Endodermal cell (in vitro differentiated cells): ENCODE results near the gene HSPA9. TPM values are rescaled to one million over a fixed set of nuclear protein-coding genes. Genes with fewer than 3 reads are reported as not detected.

ENCODE experiments used
- DNase-seq: peaks from one replicate; pipeline ENCODE4 v3.0.0-alpha.2; 2017
- H3K27ac ChIP-seq: 2 replicates; pipeline ENCODE4 v1.5.1; 2013; ENCODE audit warnings: mild to moderate bottlenecking, low read depth, low read length, moderate library complexity
- H3K27me3 ChIP-seq: 2 replicates; pipeline ENCODE4 v1.6.1; 2013; ENCODE audit warnings: mild to moderate bottlenecking, low read length, moderate library complexity; ENCODE audit not compliant: insufficient read depth, control insufficient read depth, poor library complexity, severe bottlenecking
- H3K36me3 ChIP-seq: 2 replicates; pipeline ENCODE4 v1.7.0; 2013; ENCODE audit warnings: mild to moderate bottlenecking, low read length, moderate library complexity; ENCODE audit not compliant: control insufficient read depth, insufficient read depth
- H3K4me1 ChIP-seq: one replicate; pipeline ENCODE4 v1.7.0; 2013; ENCODE audit warnings: low read length; ENCODE audit not compliant: control insufficient read depth, insufficient read depth
- H3K4me3 ChIP-seq: 2 replicates; pipeline ENCODE4 v1.5.1; 2013; ENCODE audit warnings: mild to moderate bottlenecking, low read length, moderate library complexity
- H3K9ac ChIP-seq: 2 replicates; pipeline ENCODE4 v1.6.1; 2013; ENCODE audit warnings: mild to moderate bottlenecking, low read length, moderate library complexity; ENCODE audit not compliant: poor library complexity, severe bottlenecking; ENCODE audit errors: extremely low read depth
- H3K9me3 ChIP-seq: 2 replicates; pipeline ENCODE4 v1.6.1; 2013; ENCODE audit warnings: mild to moderate bottlenecking, low read length, moderate library complexity; ENCODE audit not compliant: control insufficient read depth
- H3K27ac Mint-ChIP-seq: 2 replicates; pipeline ENCODE4 v1.8.0; 2020; ENCODE audit warnings: mixed read lengths
- H3K27me3 Mint-ChIP-seq: 2 replicates; pipeline ENCODE4 v1.8.0; 2021; ENCODE audit warnings: mild to moderate bottlenecking, mixed read lengths; ENCODE audit not compliant: insufficient read depth
- H3K36me3 Mint-ChIP-seq: 2 replicates; pipeline ENCODE4 v1.8.0; 2020; ENCODE audit warnings: low read depth, mixed read lengths
- H3K4me1 Mint-ChIP-seq: 2 replicates; pipeline ENCODE4 v1.8.0; 2020; ENCODE audit warnings: mixed read lengths
- H3K4me3 Mint-ChIP-seq: 2 replicates; pipeline ENCODE4 v1.8.0; 2020; ENCODE audit warnings: mild to moderate bottlenecking, moderate library complexity, mixed read lengths
- H3K9me3 Mint-ChIP-seq: 2 replicates; pipeline ENCODE4 v1.8.0; 2020; ENCODE audit warnings: mild to moderate bottlenecking, mixed read lengths
- CTCF ChIP-seq: fragments of 200-600 bp; sonication (generic); conservative IDR thresholded peaks from 2 replicates; pipeline ENCODE4 v1.5.0; 2021; ENCODE audit warnings: antibody characterized with exemption, mild to moderate bottlenecking
- WGBS, 2 experiments: methylation state at CpG; one replicate each; pipeline versions ENCODE4 v1.1.5 to v1.1.7; 2013; ENCODE audit warnings: missing lambda C conversion rate in 2 of 2, mixed read lengths in 1 of 2; ENCODE audit not compliant: insufficient coverage in 1 of 2, insufficient read length in 1 of 2; 5-methylcytosine and 5-hydroxymethylcytosine counted together
- total RNA-seq, 2 donors: library from RNA; stranded (reverse); fragmentation: NEBNext Ultra II Directional in 1 of 2; extraction: Animal tissue kit (Norgen Biotek cat#: 25700) in 1 of 2; gene quantifications; 2 replicates in 1 of 2; 3 replicates in 1 of 2; pipeline ENCODE4 v1.2.1, GENCODE V29; 2021

The HSPA9 gene
- total RNA-seq, 2 donors from 2014 or later: 201 to 212 TPM

- no peak overlapping the region for H3K4me3 Mint-ChIP-seq
- H3K27ac Mint-ChIP-seq: no peak overlapping the region
- Histone ChIP-seq H3K27me3 (no peaks in the 10 kb centered on the region), H3K36me3 (no peaks in the 10 kb centered on the region), H3K4me1 (no peaks in the 10 kb centered on the region), H3K9ac (no peak overlapping the region), H3K4me3 (no peak overlapping the region), H3K9me3 (no peaks in the 10 kb centered on the region), H3K27ac (no peak overlapping the region)
- no peaks in the 10 kb centered on the region for H3K9me3 Mint-ChIP-seq
- DNase-seq: no peak
- peaks cover 15% of the 10 kb centered on the region for H3K4me1 Mint-ChIP-seq
- H3K27me3 Mint-ChIP-seq: peaks cover 2% of the 10 kb centered on the region
- WGBS, 2 experiments: 94 to 100% methylated on average over 1 to 3 of the region's 3 CpGs
- H3K36me3 Mint-ChIP-seq: no peaks in the 10 kb centered on the region
- no peak for TF ChIP-seq CTCF
Measured at GRCh38 chr5:138600446-138600845, 25.2 kb upstream of the HSPA9 start.

GRCh38 chr5:138597661-138598400 lies 22.6 kb upstream of the HSPA9 start:
- 93% methylated on average over 7 to 9 of the region's 9 CpGs for WGBS, 2 experiments
- no peaks in the 10 kb centered on the region for H3K9me3 Mint-ChIP-seq
- peaks cover 2% of the 10 kb centered on the region for H3K27me3 Mint-ChIP-seq
- no peaks in the 10 kb centered on the region for H3K27me3 ChIP-seq
- no peaks in the 10 kb centered on the region for H3K9me3 ChIP-seq
- H3K4me1 ChIP-seq: no peaks in the 10 kb centered on the region
- no peak overlapping the region for H3K4me3 Mint-ChIP-seq
- TF ChIP-seq CTCF: no peak
- no peak overlapping the region for H3K4me3 ChIP-seq
- no peak overlapping the region for H3K9ac ChIP-seq
- H3K27ac ChIP-seq: no peak overlapping the region
- DNase-seq: no peak
- no peaks in the 10 kb centered on the region for H3K36me3 Mint-ChIP-seq
- H3K4me1 Mint-ChIP-seq: peaks cover 18% of the 10 kb centered on the region
- H3K36me3 ChIP-seq: no peaks in the 10 kb centered on the region
- H3K27ac Mint-ChIP-seq: no peak overlapping the region

- no peaks in the 10 kb centered on the region for H3K36me3 ChIP-seq
- 84 to 86% methylated on average over 3 to 6 of the region's 6 CpGs for WGBS, 2 experiments
- peaks cover 2% of the 10 kb centered on the region for H3K27me3 Mint-ChIP-seq
- no peak overlapping the region for H3K27ac Mint-ChIP-seq
- peaks cover 18% of the 10 kb centered on the region for H3K4me1 Mint-ChIP-seq
- no peak for TF ChIP-seq CTCF
- H3K27ac ChIP-seq: no peak overlapping the region
- DNase-seq: peak; percentile 57
- no peaks in the 10 kb centered on the region for H3K27me3 ChIP-seq
- no peaks in the 10 kb centered on the region for H3K9me3 ChIP-seq
- no peaks in the 10 kb centered on the region for H3K36me3 Mint-ChIP-seq
- H3K9ac ChIP-seq: no peak overlapping the region
- H3K9me3 Mint-ChIP-seq: no peaks in the 10 kb centered on the region
- H3K4me3 Mint-ChIP-seq: no peak overlapping the region
- no peak overlapping the region for H3K4me3 ChIP-seq
- H3K4me1 ChIP-seq: no peaks in the 10 kb centered on the region
Measured at GRCh38 chr5:138596105-138596881, 21.1 kb upstream of the HSPA9 start.
